GM08714 (cell line): ENCODE measurements around the gene ZHX3.

Experiments used
- H3K4me3 ChIP-seq: fragments of 200-500 bp; sonication (Bioruptor generic); 2 replicates; pipeline ENCODE4 v1.5.1; 2014; ENCODE audit warnings: mild to moderate bottlenecking, low read length, inconsistent platforms
- ZNF274 ChIP-seq: IDR thresholded peaks from 2 replicates; pipeline ENCODE4 v1.6.1; 2012; ENCODE audit warnings: mild to moderate bottlenecking, low read depth, low read length

The ZHX3 gene

GRCh38 chr20:41163821-41164220 is 153.7 kb downstream of the ZHX3 start:
- TF ChIP-seq ZNF274, result no peak

GRCh38 chr20:41162396-41162795 is 155.1 kb downstream of the ZHX3 start:
- TF ChIP-seq ZNF274, result no peak
- no peak overlapping the region for H3K4me3 ChIP-seq

More at GRCh38 chr20:41163821-41164220, 153.7 kb downstream of the ZHX3 start:
- H3K4me3 ChIP-seq, result no peak overlapping the region

DNA sequence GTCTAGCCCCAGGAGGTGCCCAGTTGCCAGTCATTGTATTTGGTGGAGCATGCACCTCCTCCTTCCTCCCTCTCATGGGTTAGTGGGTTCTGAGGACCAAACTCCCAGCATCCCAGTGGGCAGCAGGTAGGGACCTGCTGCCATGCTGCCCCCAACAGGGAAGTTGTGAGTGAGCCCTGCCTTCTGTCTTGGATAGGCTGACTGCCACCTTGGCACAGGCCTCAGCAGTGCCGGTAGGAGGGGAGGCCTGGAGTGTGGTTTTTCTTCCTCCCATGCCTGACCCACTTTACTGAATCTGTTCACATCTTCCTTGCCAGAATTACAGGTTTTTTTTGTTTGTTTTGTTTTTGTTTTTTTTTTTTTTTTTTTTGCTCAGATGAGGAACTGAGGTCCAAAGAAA is 155.6 kb downstream of the ZHX3 start:
- no peak for TF ChIP-seq ZNF274
- H3K4me3 ChIP-seq, result no peak overlapping the region

DNA sequence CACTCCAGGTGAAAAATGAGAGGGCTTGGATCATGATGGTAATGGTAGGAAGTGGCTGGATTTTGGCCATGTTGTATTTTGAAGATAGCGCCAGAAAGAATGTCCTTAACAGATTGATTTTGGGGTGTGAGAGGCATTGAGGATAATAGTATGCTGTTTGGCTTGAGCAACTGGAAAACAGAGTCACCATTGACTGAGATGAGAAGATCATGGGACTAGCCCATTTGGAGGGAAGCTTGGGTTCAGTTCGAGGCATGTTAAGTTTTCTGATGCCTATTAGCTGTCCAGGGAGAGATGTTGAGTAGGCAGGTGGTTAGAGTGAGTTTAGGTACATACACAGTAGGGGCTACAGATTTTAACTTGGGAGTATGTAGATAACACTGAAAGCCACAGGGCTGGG is 156.8 kb downstream of the ZHX3 start:
- TF ChIP-seq ZNF274, result no peak
- no peak overlapping the region for H3K4me3 ChIP-seq

DNA sequence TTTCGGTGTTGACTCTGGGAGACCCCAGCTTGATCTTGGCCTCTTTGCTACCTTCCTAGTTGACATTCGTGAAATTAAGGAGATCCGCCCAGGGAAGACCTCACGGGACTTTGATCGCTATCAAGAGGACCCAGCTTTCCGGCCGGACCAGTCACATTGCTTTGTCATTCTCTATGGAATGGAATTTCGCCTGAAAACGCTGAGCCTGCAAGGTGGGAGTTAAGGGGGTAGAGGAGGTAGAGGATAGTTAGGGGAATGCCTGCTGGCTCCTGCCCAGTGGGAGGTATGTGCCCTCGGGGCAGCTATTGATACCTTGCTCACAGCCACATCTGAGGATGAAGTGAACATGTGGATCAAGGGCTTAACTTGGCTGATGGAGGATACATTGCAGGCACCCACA is 158.0 kb downstream of the ZHX3 start:
- no peak overlapping the region for H3K4me3 ChIP-seq
- TF ChIP-seq ZNF274, result no peak

GRCh38 chr20:41158082-41158625 is 159.4 kb downstream of the ZHX3 start:
- no peak for TF ChIP-seq ZNF274
- no peak overlapping the region for H3K4me3 ChIP-seq

- no peak for TF ChIP-seq ZNF274
- H3K4me3 ChIP-seq, result no peak overlapping the region
These were observed 162.3 kb downstream of the ZHX3 start for GRCh38 chr20:41155261-41155660.

DNA sequence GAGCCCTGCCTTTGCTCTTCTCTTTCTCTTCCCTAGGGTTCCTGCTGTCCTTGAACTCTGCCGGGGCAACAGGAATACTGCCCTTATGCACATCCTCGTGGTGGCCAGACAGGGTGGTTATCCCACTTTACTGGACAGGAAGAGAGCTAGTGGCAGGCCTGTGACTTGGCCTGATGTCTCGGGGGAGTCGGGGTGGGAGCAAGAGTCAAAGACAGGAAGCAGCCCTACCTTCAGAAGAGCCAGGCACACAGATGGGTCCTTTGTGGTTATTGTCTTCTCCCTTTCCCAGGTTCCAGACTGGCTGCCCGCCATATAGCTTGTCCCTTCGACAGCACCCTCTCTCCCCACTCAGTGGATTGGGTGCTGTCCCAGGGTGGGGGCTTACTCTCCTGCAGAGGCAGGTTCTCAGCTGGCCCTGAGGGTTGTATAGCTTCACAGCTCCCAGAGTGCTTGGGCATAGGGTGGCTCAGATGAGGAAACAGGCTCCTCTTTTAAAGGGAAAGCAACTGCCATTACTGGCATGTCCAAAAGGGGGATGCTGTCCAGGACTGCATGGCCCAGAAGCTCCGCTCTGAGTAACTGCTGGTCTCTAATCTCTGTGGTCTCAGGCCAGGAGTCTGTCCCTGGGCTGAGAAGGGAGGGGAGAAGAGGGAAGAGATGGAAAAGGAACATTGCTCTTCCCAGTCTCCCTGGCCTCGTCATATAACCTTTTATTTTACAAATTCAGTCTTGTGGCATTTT is 162.9 kb downstream of the ZHX3 start:
- no peak for TF ChIP-seq ZNF274
- H3K4me3 ChIP-seq, result no peak overlapping the region

GRCh38 chr20:41152108-41152757 is 165.3 kb downstream of the ZHX3 start:
- TF ChIP-seq ZNF274, result no peak
- no peak overlapping the region for H3K4me3 ChIP-seq

DNA sequence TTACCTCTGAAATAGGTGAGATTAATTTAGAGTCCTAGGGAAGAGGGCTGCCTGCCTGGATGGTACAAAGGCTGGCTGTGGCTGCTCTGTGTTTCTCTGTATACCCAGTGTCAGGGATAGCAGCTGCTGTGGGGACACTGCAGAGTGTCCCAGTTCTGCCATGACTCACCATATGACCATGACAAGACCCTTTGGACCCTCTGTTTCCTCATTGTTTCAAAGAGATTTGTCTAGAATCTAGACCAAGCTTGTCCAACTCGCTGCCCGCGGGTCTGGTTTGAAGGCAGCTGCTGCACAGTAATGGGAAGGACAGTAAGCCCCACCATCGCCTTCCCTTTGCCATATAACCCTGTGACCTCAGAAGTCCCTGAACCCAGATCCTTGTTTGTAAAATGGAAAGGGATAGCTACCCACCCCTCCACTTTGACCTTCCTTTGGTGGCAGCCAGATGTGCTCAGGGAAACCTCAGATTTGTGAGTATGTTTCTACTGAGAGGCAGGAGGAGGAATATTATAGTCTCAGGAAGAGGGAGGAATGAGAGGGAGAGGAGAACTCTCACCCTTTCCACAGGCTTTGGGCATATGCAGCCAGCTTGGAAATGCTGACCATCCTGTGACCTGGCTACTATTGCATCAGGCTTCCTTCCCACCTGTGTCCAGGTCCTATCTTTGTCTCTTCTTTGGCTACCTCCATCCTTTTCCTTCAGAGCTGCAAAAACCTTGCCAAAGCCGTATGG is 166.2 kb downstream of the ZHX3 start:
- TF ChIP-seq ZNF274, result no peak

DNA sequence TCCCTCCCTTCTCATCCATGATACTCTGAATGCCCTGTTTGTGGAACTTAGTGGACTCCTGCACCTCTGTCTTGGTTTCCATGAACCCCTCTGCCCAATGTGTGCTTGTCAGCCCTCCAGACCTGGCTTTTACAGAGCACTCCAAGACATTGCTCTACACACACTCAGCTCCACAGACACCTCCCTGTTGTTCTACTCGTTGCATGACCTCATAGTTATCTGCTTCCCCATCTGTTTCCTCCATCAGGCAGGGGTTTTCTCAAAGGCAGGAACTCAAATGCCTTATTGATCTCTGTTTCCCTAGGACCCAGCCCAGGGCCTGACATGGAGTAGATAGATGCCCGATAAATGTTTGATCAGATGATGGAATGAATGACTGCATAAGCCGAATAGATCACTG is 166.9 kb downstream of the ZHX3 start:
- no peak overlapping the region for H3K4me3 ChIP-seq
- TF ChIP-seq ZNF274, result no peak

More for the DNA sequence above, 166.2 kb downstream of the ZHX3 start:
- no peak overlapping the region for H3K4me3 ChIP-seq

GRCh38 chr20:41148942-41149341 is 168.6 kb downstream of the ZHX3 start:
- no peak overlapping the region for H3K4me3 ChIP-seq
- no peak for TF ChIP-seq ZNF274

DNA sequence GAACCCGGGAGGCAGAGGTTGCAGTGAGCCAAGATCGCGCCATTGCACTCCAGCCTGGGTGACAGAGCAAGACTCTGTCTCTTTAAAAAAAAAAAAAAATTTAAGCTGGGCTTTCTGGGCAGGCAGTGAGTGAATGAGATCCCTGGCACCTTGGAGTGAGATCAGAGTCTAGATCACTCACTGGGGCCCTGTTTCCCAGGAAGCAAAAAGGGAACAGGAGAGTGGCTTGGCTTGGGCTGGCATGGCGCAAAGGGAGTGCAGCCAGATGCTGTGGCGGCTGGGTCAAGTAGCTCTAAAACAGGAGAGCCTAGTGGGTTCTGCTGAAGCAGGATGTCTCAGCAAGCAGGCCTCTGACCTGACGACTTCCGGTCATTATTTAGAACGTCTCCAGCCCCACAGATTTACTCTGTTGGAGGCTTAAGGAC is 169.8 kb downstream of the ZHX3 start:
- no peak overlapping the region for H3K4me3 ChIP-seq
- TF ChIP-seq ZNF274, result no peak

DNA sequence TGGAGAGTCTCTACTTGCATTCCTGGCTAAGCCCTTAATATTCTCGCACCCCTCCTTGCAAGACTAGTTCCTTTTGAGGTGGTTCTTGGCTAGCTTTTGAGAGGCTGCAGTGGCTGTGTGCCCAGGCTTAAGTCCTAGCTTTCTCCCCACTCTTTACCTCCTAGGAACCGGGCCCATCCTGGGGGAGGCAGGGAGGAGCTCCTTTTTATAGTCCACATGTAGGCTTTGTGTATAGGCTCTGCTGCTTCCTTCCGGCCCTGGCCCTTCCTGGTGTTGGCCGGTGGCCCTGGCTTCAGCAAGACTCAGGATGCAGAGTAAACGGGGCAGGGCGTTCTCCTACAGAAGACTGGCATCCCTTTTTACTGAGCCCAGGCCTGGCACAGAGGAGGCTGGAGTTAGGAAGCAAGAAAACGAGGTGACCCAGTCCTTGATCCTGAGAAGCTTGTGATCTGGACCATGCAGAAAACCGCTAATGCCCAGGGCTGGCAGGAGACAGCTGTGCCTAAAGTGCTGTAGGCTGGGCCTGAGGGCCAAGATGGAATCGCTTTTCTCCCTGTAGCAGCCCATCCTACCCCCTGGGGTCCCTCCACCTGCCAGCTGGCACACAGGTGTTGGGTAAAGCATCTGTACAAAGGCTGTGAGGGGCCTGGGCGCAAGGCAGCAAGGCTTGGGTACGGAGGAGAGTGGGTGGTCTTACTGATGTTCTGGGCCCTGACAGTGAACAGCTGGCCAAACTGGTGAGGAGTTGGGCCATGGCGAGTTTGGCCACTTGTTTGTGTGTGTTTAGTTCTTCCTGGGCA is 171.5 kb downstream of the ZHX3 start:
- no peak overlapping the region for H3K4me3 ChIP-seq
- no peak for TF ChIP-seq ZNF274
